HG02981 (cell line): ENCODE data around the gene GALNTL6.

ENCODE experiments used
- ATAC-seq: cut with Tn5 transposase; IDR thresholded peaks from one replicate; pipeline ENCODE4 v1.9.1; 2021; ENCODE audit warnings: mild to moderate bottlenecking, moderate library complexity; ENCODE audit not compliant: unreplicated experiment

The GALNTL6 gene

GRCh38 chr4:172099376-172099775, 286.2 kb downstream of the GALNTL6 start:
- no peak for ATAC-seq

GRCh38 chr4:172103456-172103855, 290.3 kb downstream of the GALNTL6 start:
- ATAC-seq, result no peak

- no peak for ATAC-seq
Measured at GRCh38 chr4:172104539-172104938, 291.3 kb downstream of the GALNTL6 start.

- ATAC-seq, result no peak
Measured at GRCh38 chr4:172105918-172106317, 292.7 kb downstream of the GALNTL6 start.

GRCh38 chr4:172109466-172109865, 296.3 kb downstream of the GALNTL6 start:
- ATAC-seq, result no peak

- no peak for ATAC-seq
Measured at GRCh38 chr4:172124656-172125308, 311.6 kb downstream of the GALNTL6 start.

- ATAC-seq, result no peak
Measured at GRCh38 chr4:172125443-172125842, 312.2 kb downstream of the GALNTL6 start.

GRCh38 chr4:172127168-172127567, 314.0 kb downstream of the GALNTL6 start:
- ATAC-seq, result no peak

GRCh38 chr4:172129593-172129992, 316.4 kb downstream of the GALNTL6 start:
- ATAC-seq, result no peak

GRCh38 chr4:172134521-172134920, 321.3 kb downstream of the GALNTL6 start:
- no peak for ATAC-seq

GRCh38 chr4:172141025-172141424, 327.8 kb downstream of the GALNTL6 start:
- ATAC-seq, result no peak

- no peak for ATAC-seq
Measured at GRCh38 chr4:172142281-172142741, 329.1 kb downstream of the GALNTL6 start.

GRCh38 chr4:172143605-172144314, 330.6 kb downstream of the GALNTL6 start:
- no peak for ATAC-seq

GRCh38 chr4:172147687-172148086, 334.5 kb downstream of the GALNTL6 start:
- no peak for ATAC-seq

- ATAC-seq, result no peak
Measured at GRCh38 chr4:172149329-172149728, 336.1 kb downstream of the GALNTL6 start.

- ATAC-seq, result no peak
Measured at GRCh38 chr4:172152284-172152683, 339.1 kb downstream of the GALNTL6 start.

- no peak for ATAC-seq
Measured at GRCh38 chr4:172153719-172154118, 340.5 kb downstream of the GALNTL6 start.

- ATAC-seq, result no peak
Measured at GRCh38 chr4:172155838-172156345, 342.7 kb downstream of the GALNTL6 start.

- ATAC-seq, result no peak
Measured at GRCh38 chr4:172157946-172158345, 344.7 kb downstream of the GALNTL6 start.

- no peak for ATAC-seq
Measured at GRCh38 chr4:172163215-172163614, 350.0 kb downstream of the GALNTL6 start.

- no peak for ATAC-seq
Measured at GRCh38 chr4:172168888-172169287, 355.7 kb downstream of the GALNTL6 start.

GRCh38 chr4:172169871-172170270, 356.7 kb downstream of the GALNTL6 start:
- no peak for ATAC-seq
